ENCODE results near the gene HOXA5. TPM values are rescaled to one million over a fixed set of nuclear protein-coding genes. Genes with fewer than 3 reads are reported as not detected.

Gene HOXA5
- total RNA-seq, 2 experiments from 2014 or later = not detected

Small RNA genes lying within 50 kb of the gene (microRNA-seq; reads per million reads assigned to microRNA genes)
- gene MIR196B (ENCODE audit: borderline replicate concordance) = 2.5 reads per million

Other genes with a start within 250 kb of the HOXA5 start
- gene HOXA1, start 47.7 kb downstream of the HOXA5 start, total RNA-seq = under 1 TPM; 0.12 to 0.14 TPM
- gene HOXA2, start 41.0 kb downstream of the HOXA5 start, total RNA-seq = not detected
- under 1 TPM in 1 of 2 experiments, not detected in 1; 0.25 TPM for gene HOXA4, start 12.9 kb downstream of the HOXA5 start, total RNA-seq
- gene HOXA6, start 4.1 kb upstream of the HOXA5 start, total RNA-seq = not detected
- gene HOXA3, start 8.9 kb upstream of the HOXA5 start, total RNA-seq = not detected
- not detected for gene HOXA7, start 13.0 kb upstream of the HOXA5 start, total RNA-seq
- not detected for gene HOXA9, start 21.9 kb upstream of the HOXA5 start, total RNA-seq
- gene HOXA10, start 30.6 kb upstream of the HOXA5 start, total RNA-seq = not detected
- not detected for gene HOXA11, start 41.6 kb upstream of the HOXA5 start, total RNA-seq
- not detected for gene HOXA13, start 56.4 kb upstream of the HOXA5 start, total RNA-seq
- gene EVX1, start 99.1 kb upstream of the HOXA5 start, total RNA-seq = not detected

Data from activated CD4-positive, alpha-beta T cell treated with anti-CD3 and anti-CD28 coated beads for 36 hours (primary cell).